GM18517 (cell line): ENCODE data around the gene PMPCA.

ENCODE experiments used
- ATAC-seq: cut with Tn5 transposase; IDR thresholded peaks from one replicate; pipeline ENCODE4 v1.9.1; 2021; ENCODE audit warnings: mild to moderate bottlenecking, moderate library complexity; ENCODE audit not compliant: unreplicated experiment

Gene PMPCA

DNA sequence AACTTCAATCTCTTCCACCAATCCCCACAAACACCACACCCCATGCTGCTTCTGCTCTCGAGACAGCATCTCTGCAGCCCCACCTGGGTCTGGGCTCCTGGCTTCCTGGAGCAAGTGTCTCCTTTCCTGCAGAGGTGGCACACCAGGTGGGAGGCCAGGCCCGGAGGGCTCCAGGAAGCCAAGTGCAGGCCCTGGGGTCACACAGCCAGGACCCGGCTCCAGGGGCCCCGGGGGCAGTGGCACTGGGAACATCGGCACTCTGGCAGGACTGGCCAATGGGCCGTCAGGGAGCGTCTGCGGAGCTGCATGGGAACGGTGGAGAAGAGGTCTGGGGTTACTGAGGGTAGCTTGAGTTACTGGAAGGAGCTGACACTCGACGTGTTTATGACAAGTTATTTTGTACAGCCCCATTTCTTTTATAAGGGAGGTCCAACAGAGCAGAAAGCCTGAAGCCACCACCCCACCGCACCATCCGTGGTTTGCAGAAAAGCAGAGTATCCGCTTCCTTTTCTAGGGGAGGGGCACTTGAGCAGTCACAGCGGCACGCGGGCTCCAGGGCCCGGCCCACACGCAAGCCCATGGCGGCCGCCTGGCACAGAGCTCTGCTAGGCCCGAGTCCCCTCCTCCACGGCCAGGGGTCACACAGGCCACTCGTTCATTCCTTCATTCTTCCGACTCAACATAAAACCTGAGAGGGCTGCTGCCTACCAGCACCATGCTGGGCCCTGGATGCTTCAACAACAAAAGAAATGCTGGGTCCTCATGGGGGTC, 43.8 kb downstream of the PMPCA start:
- no peak for ATAC-seq

DNA sequence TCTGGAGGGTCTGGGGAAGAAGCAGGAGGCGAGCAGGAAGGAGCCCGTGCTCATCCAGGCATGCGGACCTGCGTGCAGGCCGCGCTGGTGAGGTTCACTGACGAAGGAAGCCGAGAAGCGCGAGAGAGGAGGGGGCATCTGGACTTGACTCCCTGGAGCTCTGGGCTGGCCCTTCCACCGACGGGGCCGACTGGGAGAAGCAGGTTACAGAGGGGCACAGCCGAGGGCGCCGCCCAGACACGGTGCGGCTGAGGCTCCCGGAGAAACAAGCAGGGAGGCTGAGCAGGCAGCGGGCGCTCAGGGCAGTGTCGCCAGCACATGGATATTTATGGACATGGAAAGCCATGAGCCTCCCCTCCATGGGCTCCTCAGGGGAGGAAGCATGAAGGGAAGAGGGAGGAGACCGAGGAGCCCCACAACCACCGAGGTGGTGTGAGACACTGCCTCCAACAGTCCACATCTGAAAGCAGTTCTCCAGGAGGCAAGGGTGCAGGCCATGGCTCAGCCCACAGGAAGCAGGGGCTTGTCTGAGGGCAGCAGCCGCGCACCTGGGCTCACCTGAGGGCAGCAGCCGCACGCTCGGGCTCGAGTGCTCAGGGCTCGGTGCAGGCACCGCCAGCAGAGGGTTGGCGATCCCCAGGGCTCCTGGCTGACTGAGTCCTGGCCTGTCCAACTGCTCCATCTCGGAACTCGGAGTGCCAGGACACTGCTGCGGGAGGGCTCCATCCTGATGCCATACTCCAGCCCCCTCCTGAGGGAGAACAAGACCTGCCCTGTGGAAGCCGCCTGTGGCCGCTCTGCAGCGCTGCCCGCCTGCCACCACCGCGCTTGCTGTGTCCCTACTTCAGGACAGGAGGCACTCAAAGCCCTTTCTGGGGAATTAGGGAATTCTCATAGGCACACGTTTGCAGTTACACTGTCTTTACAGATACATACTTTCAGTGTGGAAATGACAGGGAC, 44.9 kb downstream of the PMPCA start:
- ATAC-seq = no peak

DNA sequence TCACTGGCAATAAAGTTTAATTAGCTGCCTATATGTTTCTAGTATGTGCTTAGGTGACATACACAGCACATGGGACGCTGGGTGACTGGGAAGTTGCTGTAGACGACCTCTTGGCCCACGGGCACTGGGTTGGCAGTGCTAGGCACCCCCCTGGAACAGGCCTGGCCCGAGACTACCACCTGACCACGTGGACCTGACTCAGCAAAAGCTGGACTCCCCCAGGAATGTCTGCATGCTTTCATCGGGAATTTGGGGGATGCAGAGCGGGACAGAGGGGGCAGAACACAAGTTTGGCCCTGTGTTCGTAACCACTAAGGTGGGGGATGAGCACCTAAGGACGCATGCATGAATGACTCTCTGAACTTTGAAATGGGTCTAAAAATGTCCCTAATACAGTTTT, 45.8 kb downstream of the PMPCA start:
- ATAC-seq = no peak

DNA sequence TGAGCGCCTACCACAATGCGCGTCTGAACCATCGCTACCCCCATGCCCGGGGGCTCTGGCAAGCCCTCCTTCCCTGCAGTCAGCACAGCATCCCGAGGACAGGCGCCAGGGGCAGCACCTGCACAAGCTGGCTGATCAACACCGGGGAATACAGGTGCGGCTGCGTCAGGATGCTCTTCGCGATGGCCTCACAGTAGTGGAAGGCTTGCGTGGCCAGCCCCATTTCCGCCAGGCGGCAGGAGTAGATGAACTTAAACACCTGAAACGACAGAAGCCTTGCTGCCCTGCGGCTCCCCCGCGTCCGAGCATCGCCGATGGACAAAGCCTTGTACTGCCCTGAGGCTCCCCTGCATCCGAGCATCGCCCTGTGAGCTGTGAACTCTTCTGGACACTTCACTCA, 46.9 kb downstream of the PMPCA start:
- no peak for ATAC-seq

DNA sequence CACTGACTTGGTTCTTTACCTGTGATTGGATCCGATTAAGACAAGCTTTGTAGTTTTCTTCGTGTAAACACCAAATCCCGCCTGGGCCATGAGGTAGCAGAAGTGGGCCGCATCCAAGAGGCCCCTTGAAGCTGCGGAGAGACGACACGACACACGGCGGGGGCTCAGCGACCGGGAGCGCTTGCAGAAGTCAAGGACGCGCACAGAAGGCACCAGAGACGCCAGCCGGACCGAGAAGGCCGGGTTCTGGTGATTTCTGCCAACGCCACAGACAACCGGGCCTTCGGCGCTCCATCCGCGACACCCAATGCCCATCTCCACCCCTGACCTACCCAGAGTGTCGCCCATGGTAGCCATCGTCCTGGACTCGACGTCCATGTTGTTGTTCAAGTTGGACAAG, 49.0 kb downstream of the PMPCA start:
- no peak for ATAC-seq

DNA sequence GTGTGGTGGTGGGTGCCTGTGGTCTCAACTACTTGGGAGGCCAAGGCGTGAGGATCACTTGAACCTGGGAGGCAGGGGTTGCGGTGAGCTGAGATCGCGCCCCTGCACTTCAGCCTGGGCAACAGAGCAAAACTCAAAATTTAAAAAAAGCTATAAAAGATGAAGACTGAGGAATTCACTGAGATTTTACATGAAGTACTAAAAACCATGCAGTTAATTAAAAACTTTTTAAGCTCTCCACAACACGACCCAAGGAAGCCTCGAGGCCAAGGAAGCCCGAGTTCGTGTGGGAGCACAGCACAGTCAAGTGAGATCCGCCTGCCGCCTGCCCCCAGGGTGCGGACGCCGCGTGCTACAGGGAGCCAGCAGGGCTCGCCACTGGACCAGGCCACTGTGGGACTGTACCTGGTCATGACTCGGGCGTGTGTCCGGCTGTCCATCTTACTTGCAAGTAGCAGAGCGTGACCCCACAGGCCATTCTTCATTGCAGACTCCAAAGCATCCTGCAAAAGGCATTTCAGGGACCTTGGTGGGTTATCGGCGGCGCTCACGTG, 50.4 kb downstream of the PMPCA start:
- ATAC-seq = no peak

DNA sequence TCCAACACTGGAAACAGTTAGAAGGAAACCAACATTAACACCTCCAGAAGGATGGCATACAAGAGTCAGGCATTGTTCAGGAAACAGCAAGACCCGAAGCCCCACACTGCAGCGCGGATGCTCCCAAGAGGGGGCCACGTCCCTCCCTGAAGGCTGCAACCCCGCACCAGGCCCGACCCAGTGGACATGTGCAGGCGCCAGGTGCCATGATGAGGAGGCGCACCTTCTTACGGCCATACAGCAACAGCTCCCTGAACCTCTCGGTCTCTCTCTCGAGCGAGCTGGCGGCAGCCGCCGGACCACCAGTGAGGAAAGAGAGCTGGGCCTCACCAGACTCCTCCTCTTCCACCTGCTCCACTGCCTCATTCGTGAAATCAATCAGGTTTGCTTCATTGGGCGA, 52.2 kb downstream of the PMPCA start:
- no peak for ATAC-seq

DNA sequence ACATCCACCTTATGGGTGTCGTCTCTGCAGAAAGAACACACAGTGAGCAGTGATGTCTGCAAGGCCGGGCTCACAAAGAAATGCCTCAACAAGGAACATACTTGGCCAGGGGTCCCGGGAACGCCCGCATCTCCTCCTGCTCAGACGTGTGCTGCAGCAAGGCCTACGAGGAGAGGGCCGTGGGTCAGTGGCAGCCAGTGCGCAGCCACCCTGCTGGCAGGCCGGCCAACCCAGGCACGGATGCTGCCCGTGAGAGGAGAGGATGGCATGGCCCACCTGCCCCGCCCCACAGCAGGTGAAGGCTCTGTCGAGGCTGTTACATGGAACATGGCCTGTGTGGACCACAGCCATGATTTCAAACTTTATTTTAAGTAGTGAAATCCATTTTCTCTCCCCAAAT, 53.1 kb downstream of the PMPCA start:
- no peak for ATAC-seq

DNA sequence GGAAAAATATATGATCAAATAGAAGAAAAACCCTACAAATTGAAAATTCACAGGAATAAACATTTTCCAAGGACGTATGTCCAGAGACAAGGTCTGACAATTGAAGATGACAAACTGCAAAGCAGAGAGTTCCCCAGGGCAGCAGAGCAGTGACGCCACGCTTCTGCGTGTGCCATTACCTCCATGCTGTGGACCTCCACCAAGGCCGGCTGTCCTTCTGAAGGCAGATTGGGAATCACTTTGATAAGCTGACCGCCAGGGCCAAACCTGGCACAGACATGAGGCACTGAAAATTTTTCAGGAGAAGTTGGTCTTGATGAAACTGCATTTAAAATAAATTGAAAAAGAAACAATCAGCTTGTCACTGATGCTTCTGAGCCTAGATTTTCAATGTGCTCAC, 53.8 kb downstream of the PMPCA start:
- ATAC-seq = no peak

DNA sequence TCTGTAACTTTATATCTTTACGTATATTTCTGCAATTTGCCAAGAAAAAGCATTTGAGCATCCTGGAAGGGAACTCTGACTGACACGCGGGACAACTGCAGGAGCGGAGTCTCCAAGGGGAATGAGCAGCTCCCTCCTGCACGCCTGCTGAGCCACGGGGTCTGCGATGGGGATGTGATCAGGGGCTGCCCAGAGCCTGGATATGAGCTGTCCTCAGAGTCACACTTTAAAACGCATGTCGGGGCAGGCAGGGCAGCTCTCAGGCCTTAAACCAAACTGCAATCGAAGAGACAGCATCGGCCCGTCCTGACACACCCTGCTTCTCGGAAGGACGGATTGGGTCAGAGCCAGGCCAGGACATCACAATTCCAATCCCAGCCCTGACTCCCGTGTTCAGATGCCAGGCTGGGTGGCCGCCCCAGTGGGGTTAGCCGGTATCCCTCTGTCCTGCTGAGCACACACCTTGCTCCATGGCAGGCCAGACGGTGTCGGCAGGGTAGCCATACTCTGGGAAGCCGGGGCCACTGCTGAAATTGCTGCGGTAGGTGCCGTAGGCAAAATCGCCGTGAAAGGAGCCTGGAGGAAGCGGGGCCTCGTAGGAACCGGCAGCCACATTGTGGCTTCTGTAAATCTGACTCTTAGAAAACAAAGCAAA, 55.2 kb downstream of the PMPCA start:
- no peak for ATAC-seq

DNA sequence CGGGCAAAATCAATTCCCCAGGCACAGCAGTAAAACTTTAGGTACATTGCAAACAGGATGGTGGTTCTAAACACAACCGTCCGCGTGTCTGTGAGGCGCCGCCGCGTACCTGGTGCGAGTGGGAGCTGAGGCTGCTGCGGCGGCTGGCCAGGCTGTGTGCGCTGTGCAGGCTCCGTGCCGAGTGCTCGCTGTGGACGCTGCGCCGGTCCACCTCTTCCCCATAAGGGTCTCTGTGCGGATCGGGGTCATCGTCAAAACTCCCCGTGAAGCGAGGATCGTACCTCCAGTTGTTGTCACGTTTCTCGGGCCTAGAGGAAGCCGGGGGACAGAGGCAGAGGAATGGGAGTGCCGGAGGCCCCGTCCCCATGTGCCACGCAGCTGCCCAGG, 55.7 kb downstream of the PMPCA start:
- no peak for ATAC-seq

DNA sequence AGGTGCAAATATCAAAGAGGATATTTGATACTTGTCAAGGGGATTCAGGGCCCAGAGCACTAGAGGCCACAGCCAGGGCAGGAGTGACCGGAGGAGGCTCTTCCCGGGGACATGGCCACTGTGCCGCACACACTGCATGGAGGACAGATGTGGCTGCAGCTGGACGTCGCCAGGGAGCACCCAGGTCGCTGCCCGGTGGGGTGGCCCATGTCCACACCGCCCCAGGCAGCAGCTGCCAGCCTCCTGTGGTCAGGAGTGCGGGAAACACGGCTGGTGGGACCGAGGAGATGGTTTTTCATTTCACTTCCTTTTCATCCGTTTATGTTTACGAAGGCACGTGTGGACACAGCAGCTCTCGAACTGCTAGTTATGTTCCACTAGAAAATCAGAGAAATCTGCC, 57.3 kb downstream of the PMPCA start:
- no peak for ATAC-seq

DNA sequence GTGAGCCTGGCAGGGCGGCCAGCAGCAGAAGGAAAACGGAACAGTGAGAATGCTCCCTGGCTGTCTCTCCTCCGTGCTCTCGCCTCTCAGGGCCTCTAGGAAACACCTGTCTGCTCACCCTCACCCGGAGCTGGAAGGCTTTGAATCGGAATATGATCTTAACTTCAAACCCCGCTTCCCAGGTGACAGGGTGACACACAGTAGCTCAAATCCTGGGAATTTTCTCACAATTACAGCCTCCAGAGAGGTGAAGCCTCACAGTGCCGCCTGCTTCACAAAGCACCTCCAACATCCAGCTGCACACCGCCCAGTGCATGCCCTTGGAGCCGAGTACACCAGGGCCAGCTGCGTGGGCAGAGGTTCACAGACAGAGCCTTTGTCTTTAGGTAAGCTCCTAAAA, 59.9 kb downstream of the PMPCA start:
- no peak for ATAC-seq

DNA sequence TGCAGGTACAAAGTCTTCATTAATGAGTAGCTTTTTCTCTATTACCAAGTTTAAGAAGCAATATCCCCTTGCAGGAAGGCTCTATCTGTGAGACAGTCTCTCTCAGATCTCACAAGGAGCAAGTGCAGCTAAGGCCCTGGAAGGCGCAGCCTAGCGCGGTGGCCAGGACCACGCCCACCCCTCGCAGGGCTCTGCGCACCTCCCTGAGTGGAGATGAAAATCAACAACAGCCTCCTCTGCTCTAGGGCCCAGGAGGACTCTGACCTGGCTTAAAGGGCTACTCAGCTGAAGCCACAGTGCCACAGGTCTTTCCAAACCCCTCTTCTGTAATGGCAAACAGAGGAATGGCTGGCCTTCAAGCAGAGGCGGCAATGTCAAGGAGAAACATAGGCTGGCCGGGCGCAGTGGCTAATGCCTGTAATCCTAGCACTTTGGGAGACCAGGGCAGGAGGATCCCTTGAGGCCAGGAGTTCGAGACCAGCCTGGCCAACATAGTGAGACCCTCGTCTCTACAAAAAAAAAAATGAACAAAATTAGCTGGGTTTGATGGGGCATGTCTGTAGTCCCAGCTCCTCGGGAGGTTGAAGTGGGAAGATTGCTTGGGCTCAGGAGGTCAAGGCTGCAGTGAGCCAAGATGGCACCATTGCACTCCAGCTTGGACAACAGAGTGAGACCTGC, 60.5 kb downstream of the PMPCA start:
- ATAC-seq = no peak

DNA sequence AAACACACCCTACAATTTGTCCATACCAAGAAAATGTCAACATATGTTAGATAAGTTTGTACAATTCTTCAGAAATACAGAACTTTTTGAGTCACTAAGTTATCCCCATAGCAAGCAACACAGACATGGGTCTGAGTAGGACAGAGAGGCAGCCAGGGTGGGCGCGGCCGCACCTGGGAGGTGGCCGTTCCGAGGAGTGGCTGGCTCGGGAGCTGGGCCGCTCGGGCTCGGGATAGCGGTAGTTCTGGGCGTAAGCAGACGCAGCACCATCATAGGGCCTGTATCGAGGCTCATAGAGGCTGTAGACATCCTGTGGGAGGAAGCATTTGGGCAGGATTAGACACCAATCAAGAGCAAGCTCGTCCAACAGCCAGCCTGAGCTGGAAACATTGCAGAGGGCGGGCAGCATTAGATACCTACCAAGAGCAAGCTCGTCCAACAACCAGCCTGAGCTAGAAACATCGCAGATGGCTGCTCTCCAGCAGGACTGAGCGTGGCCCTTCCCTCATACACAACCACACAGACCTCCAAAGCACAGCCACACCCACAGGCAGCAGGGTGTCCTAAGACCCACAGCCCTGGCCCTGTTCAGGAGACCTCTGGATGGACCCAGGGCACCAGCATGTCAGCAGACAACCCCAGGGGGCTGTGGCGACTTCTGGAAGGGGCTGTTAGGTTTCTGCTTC, 61.5 kb downstream of the PMPCA start:
- no peak for ATAC-seq

DNA sequence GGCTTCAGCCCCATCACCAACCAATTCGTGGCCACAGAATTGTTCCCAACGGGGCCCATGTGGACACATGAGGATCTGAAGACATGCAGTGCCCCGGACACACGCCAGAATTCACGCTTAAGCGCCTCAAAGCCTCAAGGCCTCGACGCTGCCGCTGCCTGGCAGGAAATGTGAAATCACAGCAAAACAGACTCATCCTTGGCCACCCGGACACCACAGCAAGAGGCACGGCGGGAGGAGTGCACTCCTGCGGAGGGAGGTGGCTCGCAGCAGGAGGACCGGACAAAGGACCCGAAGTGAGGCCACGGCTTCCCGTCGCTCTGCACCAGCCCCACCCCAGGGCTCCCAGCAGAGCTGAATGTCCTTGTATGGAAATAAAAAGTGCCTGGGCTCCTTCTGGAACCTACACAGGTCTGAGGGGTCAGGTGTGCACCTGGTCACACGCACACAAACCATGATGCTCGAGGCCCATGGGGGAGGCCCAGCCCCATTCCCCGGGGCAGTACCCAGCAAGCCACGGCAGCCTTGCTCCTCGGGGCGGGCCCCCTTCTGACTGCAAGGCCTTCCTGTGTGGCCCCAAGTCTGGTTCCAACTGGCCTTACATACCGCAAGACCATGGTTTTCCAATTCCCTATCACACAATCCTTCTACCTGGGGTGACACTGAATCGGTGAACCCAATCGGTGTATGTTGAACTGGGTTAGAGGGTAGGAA, 62.3 kb downstream of the PMPCA start:
- no peak for ATAC-seq

DNA sequence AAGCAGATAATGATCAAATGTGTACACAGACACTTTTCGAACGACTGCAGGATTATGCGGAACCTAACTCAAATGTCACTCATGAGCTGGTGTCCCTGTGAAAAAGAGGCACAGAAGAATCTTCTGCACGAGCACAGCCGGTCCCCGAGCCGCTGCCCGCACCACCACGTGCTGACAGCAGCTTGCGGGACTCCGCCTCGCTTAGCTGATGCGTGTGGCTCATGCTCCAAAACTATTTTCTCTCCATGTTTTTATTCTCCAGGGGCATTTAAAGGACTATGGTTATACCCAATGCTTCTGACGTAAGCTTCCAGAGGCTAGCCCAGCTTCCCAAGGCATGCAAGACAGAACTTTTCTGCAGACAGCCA, 62.9 kb downstream of the PMPCA start:
- ATAC-seq = no peak
